ENCODE data around the gene TXNDC11.

TXNDC11 gene

DNA sequence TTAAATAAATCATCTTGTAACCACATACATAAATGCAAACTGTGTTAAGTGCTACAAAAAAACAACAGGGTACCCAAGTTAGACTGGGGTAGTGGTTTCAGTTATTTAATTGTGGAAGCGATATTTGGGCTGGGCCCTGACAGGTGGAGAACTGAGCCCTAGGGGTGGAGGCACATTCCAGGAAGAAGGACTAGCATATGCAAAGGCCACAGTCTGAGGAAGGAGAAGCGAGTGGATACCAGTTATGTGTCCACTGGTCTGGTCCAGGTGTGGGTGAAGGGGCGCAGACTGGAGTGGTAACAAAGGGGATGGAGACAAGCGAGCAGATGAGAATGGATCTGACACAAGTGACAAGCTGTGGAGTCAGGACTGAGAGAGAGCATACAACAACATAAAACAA is 22.9 kb downstream of the TXNDC11 start:
- ATAC-seq = no peak
- H3K9me3 Mint-ChIP-seq = no peaks in the 10 kb centered on the region
- peaks cover 28% of the 10 kb centered on the region for H3K36me3 Mint-ChIP-seq (ENCODE audit: low read depth)
- no peak overlapping the region for H3K27ac Mint-ChIP-seq
- DNase-seq = no peak
- peaks cover 2% of the 10 kb centered on the region for H3K4me1 Mint-ChIP-seq
- H3K27me3 Mint-ChIP-seq = no peaks in the 10 kb centered on the region
- H3K4me3 Mint-ChIP-seq = no peak overlapping the region

DNA sequence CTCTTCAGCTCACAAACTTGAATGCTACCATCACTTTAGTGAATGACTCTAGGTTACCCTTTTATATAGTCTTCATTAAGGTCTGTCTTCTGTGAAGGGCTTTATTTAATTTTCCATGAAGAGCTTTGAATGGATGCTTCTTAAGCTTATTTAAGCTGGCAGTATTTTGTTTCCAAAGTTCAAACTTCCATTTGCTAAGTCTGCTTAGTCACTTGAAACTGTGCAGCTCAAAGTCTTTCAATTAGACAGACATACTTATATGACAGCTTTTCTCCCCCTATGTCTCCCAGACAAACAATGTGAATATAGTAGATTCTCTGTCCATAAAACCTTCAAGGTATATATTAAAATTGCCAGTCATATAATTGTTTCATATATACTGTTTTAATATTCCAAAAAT is 23.5 kb downstream of the TXNDC11 start:
- DNase-seq = no peak
- H3K4me3 Mint-ChIP-seq = no peak overlapping the region
- no peak for ATAC-seq
- no peaks in the 10 kb centered on the region for H3K27me3 Mint-ChIP-seq
- peaks cover 4% of the 10 kb centered on the region for H3K4me1 Mint-ChIP-seq
- no peak overlapping the region for H3K27ac Mint-ChIP-seq
- H3K9me3 Mint-ChIP-seq = no peaks in the 10 kb centered on the region
- peaks cover 28% of the 10 kb centered on the region for H3K36me3 Mint-ChIP-seq (ENCODE audit: low read depth)

DNA sequence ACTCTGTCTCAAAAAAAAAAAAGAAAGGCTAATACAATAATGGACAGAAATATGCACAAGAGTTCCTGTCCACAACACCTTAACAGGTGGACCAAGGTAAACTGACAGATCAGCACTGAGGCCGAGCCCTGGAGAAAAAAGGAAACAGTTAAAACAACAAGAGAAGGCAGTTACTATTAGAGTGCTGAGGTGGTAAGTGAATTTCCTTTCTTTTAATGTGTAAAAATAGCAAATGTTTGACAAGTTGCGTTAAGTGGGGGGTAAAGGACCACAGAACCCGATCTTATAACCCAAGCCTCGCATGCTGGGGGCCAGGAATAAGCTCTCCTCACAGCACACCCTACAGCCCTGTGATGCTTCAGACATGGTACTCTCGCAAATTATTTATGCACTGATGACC is 24.8 kb downstream of the TXNDC11 start:
- no peak for DNase-seq
- Mint-ChIP-seq H3K4me3 (no peak overlapping the region), H3K36me3 (ENCODE audit: low read depth) (peaks cover 24% of the 10 kb centered on the region), H3K27me3 (no peaks in the 10 kb centered on the region), H3K4me1 (peaks cover 4% of the 10 kb centered on the region), H3K9me3 (no peaks in the 10 kb centered on the region), H3K27ac (peak overlapping the region; percentile 26)
- ATAC-seq = no peak

DNA sequence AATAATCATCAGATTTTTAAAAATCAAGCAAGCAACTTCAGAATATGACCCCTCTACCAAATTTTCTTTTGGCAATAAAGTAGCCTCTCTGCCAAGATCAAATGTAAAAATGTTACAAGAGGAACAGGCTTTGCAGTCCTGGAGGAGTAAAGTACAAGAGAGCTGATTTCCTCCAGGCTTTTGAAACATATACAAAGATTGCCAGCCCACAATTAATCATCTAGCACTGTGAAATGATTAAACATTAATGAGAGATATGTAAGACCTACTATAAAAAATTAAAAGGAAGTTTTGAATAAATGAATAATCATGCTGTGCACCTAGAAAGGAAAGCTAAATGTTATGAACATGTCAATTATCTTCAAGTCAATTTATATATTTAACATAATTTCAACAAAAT is 26.3 kb downstream of the TXNDC11 start:
- peaks cover 20% of the 10 kb centered on the region for H3K36me3 Mint-ChIP-seq (ENCODE audit: low read depth)
- ATAC-seq (no peak), DNase-seq (no peak)
- peaks cover 4% of the 10 kb centered on the region for H3K4me1 Mint-ChIP-seq
- no peaks in the 10 kb centered on the region for H3K27me3 Mint-ChIP-seq
- no peak overlapping the region for H3K4me3 Mint-ChIP-seq
- no peak overlapping the region for H3K27ac Mint-ChIP-seq
- H3K9me3 Mint-ChIP-seq = no peaks in the 10 kb centered on the region

DNA sequence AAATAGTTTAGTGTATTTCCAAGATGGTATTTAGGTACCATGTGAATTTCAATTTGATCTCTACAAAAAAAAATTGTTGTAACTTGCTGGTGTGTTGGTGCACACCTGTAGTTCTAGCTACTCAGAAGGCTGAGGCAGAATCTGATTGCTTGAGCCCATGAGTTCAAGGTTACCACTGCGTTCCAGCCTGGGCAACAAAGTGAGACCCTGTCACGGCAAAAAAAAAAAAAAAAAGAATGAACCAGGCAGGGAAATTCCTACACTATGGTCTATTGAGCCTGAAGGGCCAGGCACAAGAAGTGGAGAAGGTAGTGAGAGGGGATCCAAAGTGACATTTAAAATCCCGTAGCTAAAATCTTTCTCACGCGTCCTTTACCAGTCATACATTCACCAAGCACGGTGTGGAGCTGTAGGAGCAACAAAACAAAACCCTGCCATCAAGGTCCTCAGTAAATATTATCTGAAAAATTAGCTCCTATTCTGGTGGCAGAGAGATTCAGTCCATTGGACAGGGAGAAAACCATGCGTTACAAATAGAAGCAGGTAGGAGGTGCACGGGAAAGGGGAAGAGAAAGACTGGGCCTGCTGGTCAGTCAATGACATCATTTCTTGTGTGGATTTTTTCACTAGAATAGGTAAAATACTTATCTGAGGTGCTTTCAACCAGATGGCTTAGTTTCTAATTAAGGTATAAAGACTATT is 27.3 kb downstream of the TXNDC11 start:
- ATAC-seq = no peak
- H3K27me3 Mint-ChIP-seq = no peaks in the 10 kb centered on the region
- H3K27ac Mint-ChIP-seq = no peak overlapping the region
- H3K4me1 Mint-ChIP-seq = peaks cover 4% of the 10 kb centered on the region
- no peak overlapping the region for H3K4me3 Mint-ChIP-seq
- DNase-seq = no peak
- H3K9me3 Mint-ChIP-seq = no peaks in the 10 kb centered on the region
- H3K36me3 Mint-ChIP-seq (ENCODE audit: low read depth) = peaks cover 17% of the 10 kb centered on the region

DNA sequence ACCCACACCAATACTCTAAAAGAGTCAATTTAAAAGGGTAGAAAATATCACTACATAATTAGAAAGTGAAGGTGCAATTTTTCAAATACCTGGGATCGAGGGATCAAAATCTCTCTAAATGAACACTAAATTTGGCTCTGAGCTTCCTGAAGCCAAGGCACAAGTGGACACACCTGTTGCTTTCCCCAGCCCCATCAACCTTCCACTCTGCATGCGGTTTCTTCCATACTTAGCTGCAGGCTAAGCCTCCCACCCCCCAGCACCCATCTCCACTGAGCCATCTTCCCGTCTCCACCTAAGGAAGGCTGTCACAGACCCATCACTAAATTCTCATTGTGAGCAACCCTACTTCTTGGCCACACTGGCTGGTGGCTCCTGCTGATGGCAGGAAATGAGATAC is 30.5 kb downstream of the TXNDC11 start:
- DNase-seq = no peak
- peaks cover 24% of the 10 kb centered on the region for H3K36me3 Mint-ChIP-seq (ENCODE audit: low read depth)
- H3K4me1 Mint-ChIP-seq = peaks cover 2% of the 10 kb centered on the region
- H3K27me3 Mint-ChIP-seq = no peaks in the 10 kb centered on the region
- no peaks in the 10 kb centered on the region for H3K9me3 Mint-ChIP-seq
- no peak for ATAC-seq
- H3K27ac Mint-ChIP-seq = no peak overlapping the region
- no peak overlapping the region for H3K4me3 Mint-ChIP-seq

DNA sequence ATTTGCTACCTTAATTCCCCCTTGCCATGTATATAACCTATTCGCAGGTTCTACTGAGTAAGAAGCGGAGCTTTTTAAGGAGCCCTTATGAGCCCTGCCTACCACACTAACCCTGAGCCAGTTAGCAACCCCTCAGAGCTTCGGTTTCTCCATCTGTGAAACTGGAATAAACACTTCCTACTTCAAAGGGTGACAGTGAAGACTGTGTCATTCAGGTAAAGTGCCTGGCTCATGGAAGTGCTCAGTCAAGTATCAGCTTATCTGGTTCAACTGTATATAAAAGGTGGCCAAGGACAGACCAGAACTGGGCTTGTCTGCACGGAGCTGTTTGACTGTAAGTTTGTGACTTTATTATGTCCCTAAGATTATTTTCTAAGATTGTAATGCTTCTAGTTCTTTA is 31.0 kb downstream of the TXNDC11 start:
- H3K27ac Mint-ChIP-seq = no peak overlapping the region
- H3K4me3 Mint-ChIP-seq = no peak overlapping the region
- no peak for ATAC-seq
- DNase-seq = no peak
- no peaks in the 10 kb centered on the region for H3K27me3 Mint-ChIP-seq
- peaks cover 24% of the 10 kb centered on the region for H3K36me3 Mint-ChIP-seq (ENCODE audit: low read depth)
- H3K9me3 Mint-ChIP-seq = no peaks in the 10 kb centered on the region
- H3K4me1 Mint-ChIP-seq = peaks cover 2% of the 10 kb centered on the region

DNA sequence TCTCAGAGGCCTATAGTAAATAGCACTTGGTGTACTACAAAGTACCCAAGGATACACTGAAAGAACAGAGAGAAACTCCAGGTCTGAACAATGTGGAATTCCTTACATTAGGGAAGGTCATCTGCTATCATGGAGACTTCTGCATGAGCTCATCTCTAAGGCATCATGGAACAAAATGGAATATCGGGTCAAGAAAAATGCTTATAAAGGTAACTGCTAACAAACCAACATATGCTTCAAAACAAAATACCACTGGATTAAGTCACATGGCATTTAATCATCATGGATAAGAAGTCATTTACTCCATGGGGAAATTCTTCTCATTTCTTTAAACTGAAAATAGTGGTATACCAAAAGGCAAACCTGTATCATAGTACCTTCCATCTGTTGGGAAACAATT is 34.2 kb downstream of the TXNDC11 start:
- no peak for DNase-seq
- H3K36me3 Mint-ChIP-seq (ENCODE audit: low read depth) = peaks cover 23% of the 10 kb centered on the region

DNA sequence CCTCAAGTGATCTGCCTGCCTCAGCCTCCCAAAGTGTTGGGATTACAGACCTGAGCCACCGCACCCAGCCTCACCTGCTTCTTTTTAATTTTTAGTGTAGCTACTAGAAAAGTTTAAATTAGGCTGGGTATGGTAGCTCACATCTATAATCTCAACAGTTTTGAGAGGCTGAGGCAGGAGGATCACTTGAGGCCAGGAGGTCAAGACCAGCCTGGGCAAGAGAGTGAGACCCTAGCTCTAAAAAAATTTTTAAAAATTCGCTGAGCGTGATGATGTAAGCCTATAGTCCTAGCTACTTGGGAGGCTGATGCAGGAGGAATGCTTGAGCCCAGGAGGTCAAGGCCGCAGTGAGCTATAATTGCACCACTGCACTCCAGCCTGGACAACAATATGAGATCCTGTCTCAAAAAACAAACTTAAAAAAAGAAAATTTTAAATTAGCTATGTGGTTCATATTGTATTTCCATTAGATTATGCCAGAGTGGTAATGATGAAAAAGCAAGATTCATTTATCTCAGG is 34.9 kb downstream of the TXNDC11 start:
- H3K9me3 Mint-ChIP-seq = no peaks in the 10 kb centered on the region
- ATAC-seq = no peak
- H3K4me1 Mint-ChIP-seq = no peaks in the 10 kb centered on the region
- H3K4me3 Mint-ChIP-seq = no peak overlapping the region
- peaks cover 23% of the 10 kb centered on the region for H3K36me3 Mint-ChIP-seq (ENCODE audit: low read depth)
- no peaks in the 10 kb centered on the region for H3K27me3 Mint-ChIP-seq
- DNase-seq = no peak
- H3K27ac Mint-ChIP-seq = no peak overlapping the region

More for the DNA sequence above, 34.2 kb downstream of the TXNDC11 start:
- Mint-ChIP-seq H3K9me3 (no peaks in the 10 kb centered on the region), H3K27me3 (no peaks in the 10 kb centered on the region), H3K4me3 (no peak overlapping the region), H3K4me1 (no peaks in the 10 kb centered on the region), H3K27ac (no peak overlapping the region)
- ATAC-seq = no peak

DNA sequence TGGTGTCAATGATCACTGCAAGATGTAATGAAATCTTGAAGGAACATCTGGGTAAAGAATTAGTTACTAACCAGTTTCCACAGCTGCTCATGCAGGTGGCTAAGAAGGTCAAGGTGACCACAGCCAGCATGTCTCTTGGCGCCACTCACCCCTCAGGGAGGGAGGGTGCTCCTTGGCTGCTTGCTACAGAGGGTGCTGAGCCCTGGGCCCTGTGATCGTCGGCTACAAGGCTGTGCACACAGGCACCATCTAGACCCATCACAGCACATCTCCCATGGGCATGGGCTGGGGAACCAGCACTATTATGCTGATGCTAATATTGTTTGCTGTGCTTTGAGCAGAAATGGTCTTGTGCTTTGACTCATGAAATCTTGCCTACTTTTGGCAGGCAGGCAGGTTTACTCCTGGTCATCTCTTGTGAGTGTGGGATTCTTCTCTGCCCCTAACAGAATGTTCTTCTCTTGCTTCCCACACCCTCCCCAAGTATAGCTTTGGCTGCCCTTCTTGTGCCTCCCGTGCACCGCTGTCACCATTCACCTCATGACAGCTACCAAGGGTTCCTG is 36.4 kb downstream of the TXNDC11 start:
- Mint-ChIP-seq H3K4me1 (no peaks in the 10 kb centered on the region), H3K27me3 (no peaks in the 10 kb centered on the region), H3K9me3 (no peaks in the 10 kb centered on the region), H3K36me3 (ENCODE audit: low read depth) (peaks cover 24% of the 10 kb centered on the region), H3K27ac (no peak overlapping the region), H3K4me3 (no peak overlapping the region)
- no peak for ATAC-seq
- DNase-seq = no peak

DNA sequence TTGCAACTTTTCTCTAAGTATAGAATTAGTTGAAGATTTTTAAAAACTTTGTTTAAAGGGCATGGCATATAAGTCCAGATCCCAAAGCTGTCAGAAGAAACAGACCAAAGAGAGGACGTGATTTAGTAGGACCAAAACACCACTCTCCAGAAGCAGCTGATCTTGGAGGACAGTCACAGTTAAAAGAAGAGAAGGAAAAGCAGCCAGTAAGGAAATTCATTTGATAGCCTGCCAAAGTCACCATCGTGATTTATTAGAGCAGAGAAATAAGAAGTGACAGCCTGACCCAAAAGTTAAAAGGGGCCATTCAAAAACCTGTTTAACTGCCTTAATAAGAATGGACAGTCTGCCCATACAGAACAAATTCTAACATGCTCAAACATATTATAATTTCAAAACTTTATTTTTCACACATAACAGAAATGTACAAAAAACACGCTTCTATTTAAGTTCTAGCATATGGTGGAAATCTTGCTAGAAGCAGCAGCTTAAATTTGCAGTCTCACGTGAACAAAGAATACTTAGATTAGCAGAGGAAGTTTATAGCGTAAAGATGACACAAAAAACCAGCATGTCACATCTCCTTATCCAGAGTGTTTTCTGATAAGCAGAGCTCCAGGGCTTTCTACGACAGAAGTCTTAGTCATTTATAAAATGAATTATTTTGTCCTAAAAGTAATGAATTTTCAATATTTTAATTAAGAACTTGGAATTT is 37.2 kb downstream of the TXNDC11 start:
- H3K9me3 Mint-ChIP-seq = no peaks in the 10 kb centered on the region
- no peak overlapping the region for H3K27ac Mint-ChIP-seq
- H3K27me3 Mint-ChIP-seq = no peaks in the 10 kb centered on the region
- H3K36me3 Mint-ChIP-seq (ENCODE audit: low read depth) = peaks cover 27% of the 10 kb centered on the region
- H3K4me3 Mint-ChIP-seq = no peak overlapping the region
- DNase-seq (no peak), ATAC-seq (no peak)
- H3K4me1 Mint-ChIP-seq = no peaks in the 10 kb centered on the region

DNA sequence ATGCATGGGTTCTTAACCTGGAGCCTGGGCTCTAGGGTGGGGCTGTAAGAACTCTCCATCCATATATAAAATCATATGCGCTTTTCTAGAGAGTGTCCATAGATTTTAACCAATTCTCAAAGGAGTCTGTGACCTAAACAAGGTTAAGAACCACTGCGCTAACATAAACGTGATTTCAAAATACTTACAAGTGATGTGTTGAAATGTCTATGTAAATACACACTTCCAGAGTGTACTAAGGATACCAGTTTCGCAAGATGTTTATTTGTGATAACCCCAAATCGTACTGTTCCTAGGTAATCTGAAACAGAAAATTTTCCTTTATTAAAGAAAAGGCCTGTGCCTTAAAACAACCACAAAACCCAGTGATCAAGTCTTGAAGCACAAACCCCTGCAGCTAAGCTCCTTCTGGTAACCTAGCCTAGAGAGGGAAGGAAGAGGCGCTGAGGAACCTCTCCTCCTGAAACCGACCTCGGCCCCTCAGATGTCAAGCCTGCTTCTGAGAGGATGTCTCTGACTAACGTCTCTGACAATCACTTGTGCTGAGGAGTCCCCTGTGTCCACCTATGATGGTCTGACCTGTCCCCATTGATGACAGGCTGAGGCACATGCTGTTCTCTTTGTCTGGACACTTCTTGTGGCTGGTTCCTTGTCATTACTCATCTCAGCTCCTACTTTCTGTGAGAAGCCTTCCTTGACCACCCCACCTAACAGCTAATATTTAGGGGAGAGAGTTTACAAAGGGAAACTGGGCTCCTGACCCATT is 42.2 kb downstream of the TXNDC11 start:
- Mint-ChIP-seq H3K4me1 (peaks cover 26% of the 10 kb centered on the region), H3K4me3 (no peak overlapping the region), H3K36me3 (ENCODE audit: low read depth) (peaks cover 22% of the 10 kb centered on the region), H3K9me3 (no peaks in the 10 kb centered on the region), H3K27ac (no peak overlapping the region), H3K27me3 (no peaks in the 10 kb centered on the region)
- ATAC-seq (no peak), DNase-seq (no peak)

DNA sequence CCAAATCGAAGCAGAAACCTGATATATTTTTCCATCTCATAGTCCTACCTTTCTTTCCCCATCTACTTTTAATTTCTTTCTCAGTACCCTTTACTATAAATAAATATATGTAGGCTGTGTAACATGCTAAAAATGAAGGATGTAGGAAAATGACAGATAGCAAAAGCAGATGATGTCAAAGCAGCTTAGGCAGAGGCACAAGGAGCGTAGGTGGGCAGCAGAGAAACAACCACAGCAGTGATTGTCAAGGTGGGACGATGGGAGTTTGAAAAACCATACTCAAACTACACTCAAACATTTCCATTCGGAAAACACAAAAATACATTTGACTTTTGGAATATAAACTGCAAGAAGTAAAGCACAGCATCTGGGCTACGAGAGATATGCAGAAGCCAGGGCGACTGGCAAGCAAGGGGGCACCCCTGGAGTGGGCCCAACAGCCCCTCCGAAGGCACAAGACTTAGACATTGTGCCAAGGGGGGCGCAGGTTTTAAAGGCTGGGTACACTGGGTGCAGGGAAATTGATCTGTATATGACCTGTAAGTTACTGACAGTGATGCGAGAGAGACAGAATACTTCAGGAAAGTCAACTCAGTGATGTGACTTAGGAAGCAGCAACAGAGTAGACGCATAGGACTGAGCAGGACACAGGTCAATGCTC is 43.3 kb downstream of the TXNDC11 start:
- H3K27me3 Mint-ChIP-seq = no peaks in the 10 kb centered on the region
- no peak overlapping the region for H3K4me3 Mint-ChIP-seq
- peaks cover 26% of the 10 kb centered on the region for H3K4me1 Mint-ChIP-seq
- DNase-seq = no peak
- no peak overlapping the region for H3K27ac Mint-ChIP-seq
- H3K9me3 Mint-ChIP-seq = no peaks in the 10 kb centered on the region
- no peak for ATAC-seq
- peaks cover 25% of the 10 kb centered on the region for H3K36me3 Mint-ChIP-seq (ENCODE audit: low read depth)

DNA sequence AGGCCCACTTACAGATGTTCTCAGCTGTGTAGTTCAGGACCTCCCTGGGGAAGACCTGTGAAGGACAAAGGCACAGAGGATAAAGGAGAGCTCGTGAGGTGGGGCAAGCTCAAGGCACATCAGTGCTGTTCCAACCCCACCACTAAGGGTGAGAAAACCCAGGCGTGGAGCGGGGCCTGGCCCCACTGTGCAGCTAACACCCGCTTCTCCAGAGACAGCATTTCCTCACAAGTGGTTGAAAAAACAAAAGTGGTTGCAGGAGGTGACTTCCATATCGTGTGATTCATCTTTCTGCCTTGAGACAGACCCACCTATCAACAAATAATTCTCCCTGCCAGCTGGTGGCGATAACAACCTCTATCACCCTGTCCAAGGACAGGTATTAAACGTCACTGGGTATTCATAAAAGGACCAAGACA is 44.4 kb downstream of the TXNDC11 start:
- H3K27me3 Mint-ChIP-seq = no peaks in the 10 kb centered on the region
- peaks cover 25% of the 10 kb centered on the region for H3K36me3 Mint-ChIP-seq (ENCODE audit: low read depth)
- no peak for DNase-seq
- H3K27ac Mint-ChIP-seq = no peak overlapping the region
- H3K4me3 Mint-ChIP-seq = no peak overlapping the region
- peak; percentile 84 for ATAC-seq
- H3K9me3 Mint-ChIP-seq = no peaks in the 10 kb centered on the region
- peaks cover 26% of the 10 kb centered on the region for H3K4me1 Mint-ChIP-seq
